Upper lobe of left lung (tissue), 6 donors: ENCODE results near the gene RNU5D-1. TPM values are rescaled to one million over a fixed set of nuclear protein-coding genes. Genes with fewer than 3 reads are reported as not detected.

Experiments
- ATAC-seq, 2 donors: fragments of 200-7000 bp; cut with Tn5 transposase; one replicate each; pipeline ENCODE4 v1.9.1; 2022; ENCODE audit warnings: mild to moderate bottlenecking in 2 of 2, moderate library complexity in 2 of 2; ENCODE audit not compliant: low FRiP score in 2 of 2
- DNase-seq, 2 donors: peaks; one replicate each; pipeline ENCODE4 v3.0.0-alpha.2; 2019 to 2020
- H3K27ac ChIP-seq, 4 donors: fragments of 200-600 bp; sonication (generic); one replicate each; pipeline ENCODE4 v1.5.1; 2016 to 2019
- H3K27me3 ChIP-seq, 4 donors: fragments of 200-600 bp; sonication (generic); one replicate each; pipeline ENCODE4 v1.5.1; 2017 to 2019
- H3K36me3 ChIP-seq, 4 donors: fragments of 200-600 bp; sonication (generic); one replicate each; pipeline ENCODE4 v1.5.1; 2016 to 2019
- H3K4me1 ChIP-seq, 4 donors: fragments of 200-600 bp; sonication (generic); one replicate each; pipeline ENCODE4 v1.5.1; 2018 to 2019
- H3K4me3 ChIP-seq, 4 donors: fragments of 200-600 bp; sonication (generic); one replicate each; pipeline ENCODE4 v1.5.1; 2017 to 2019; ENCODE audit warnings: mild to moderate bottlenecking in 2 of 4, moderate library complexity in 1 of 4
- H3K9me3 ChIP-seq, 4 donors: fragments of 200-600 bp; sonication (generic); one replicate each; pipeline ENCODE4 v1.5.1; 2018 to 2019
- CTCF ChIP-seq, 6 experiments: fragments of 450-650 bp in 4 of 6; fragments of 200-600 bp in 2 of 6; sonication (generic) in 2 of 6; IDR thresholded peaks; one replicate each; pipeline ENCODE4 v1.5.1; 2016 to 2019; ENCODE audit warnings: antibody characterized with exemption in 6 of 6
- EP300 ChIP-seq, 4 donors: sonication (generic); formaldehyde crosslinking; IDR thresholded peaks; one replicate each; pipeline ENCODE4 v1.5.1; 2017; ENCODE audit warnings: antibody characterized with exemption in 4 of 4, control low read depth in 2 of 4
- POLR2A ChIP-seq, 4 donors: fragments of 450-650 bp; IDR thresholded peaks; one replicate each; pipeline ENCODE4 v1.5.1; 2016 to 2017; ENCODE audit warnings: antibody characterized with exemption in 4 of 4, mild to moderate bottlenecking in 2 of 4
- POLR2AphosphoS5 ChIP-seq, 2 donors: sonication (generic); formaldehyde crosslinking; IDR thresholded peaks; one replicate each; pipeline ENCODE4 v1.5.1; 2017; ENCODE audit warnings: antibody characterized with exemption in 2 of 2
- WGBS, 2 donors: methylation state at CpG; one replicate each; pipeline ENCODE4 v1.1.5; 2017 to 2018; 5-methylcytosine and 5-hydroxymethylcytosine counted together
- total RNA-seq, 6 donors: library from RNA; depleted of rRNA in 4 of 6; stranded (reverse); fragments of >200 nt in 4 of 6; gene quantifications; one replicate each; pipeline versions ENCODE4 v1.1.0 to v1.2.1, GENCODE V29; 2016 to 2021
- donor health status: DM: no; HTN: no; CAD: no; lungs with moderate emphysema.
- donor health status: DM: no; HTN: yes; CAD: no; lungs with severe emphysema.

RNU5D-1 gene
- total RNA-seq, 6 donors from 2014 or later = not detected

- Histone ChIP-seq H3K4me3 (no peak overlapping the region), H3K36me3 (no peaks in the 10 kb centered on the region), H3K27ac (no peak overlapping the region), H3K9me3 (no peaks in the 10 kb centered on the region), H3K27me3 (no peaks in the 10 kb centered on the region), H3K4me1 (peaks cover 0 to 4% (median under 1%) of the 10 kb centered on the region in 4 donors)
- 85 to 89% methylated on average over 3 of the region's 3 CpGs for WGBS, 2 donors
- ATAC-seq = no peak
- no peak for DNase-seq
- TF ChIP-seq POLR2A (IDR thresholded peaks at IDR 0.05) (no peak), POLR2AphosphoS5 (IDR thresholded peaks at IDR 0.05) (no peak), CTCF (IDR thresholded peaks at IDR 0.05) (no peak), EP300 (IDR thresholded peaks at IDR 0.05) (no peak)
These were observed 34.9 kb downstream of the RNU5D-1 start for GRCh38 chr1:44696101-44696500.

DNA sequence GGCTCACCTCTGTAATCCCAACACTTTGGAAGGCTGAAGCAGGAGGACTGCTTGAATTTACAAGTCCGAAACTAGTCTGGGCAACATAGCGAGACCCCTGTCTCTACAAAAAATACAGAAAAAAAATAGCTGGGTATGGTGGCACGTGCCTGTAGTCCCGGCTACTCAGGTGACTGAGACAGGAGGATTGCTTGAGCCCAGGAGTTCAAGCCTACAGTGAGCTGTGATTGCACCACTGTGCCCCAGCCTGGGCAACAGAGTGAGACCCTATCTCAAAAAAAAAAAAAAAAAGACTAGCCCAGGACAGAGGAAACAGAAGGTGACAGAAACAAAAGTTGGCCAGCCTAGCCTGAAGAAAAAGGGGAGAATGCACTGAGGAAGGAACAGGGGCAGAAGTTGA lies 35.3 kb downstream of the RNU5D-1 start:
- no peak for TF ChIP-seq POLR2AphosphoS5 (IDR thresholded peaks at IDR 0.05)
- no peak for TF ChIP-seq POLR2A (IDR thresholded peaks at IDR 0.05)
- no peak for TF ChIP-seq CTCF (IDR thresholded peaks at IDR 0.05)
- H3K36me3 ChIP-seq = no peaks in the 10 kb centered on the region
- H3K27me3 ChIP-seq = no peaks in the 10 kb centered on the region
- H3K4me1 ChIP-seq = peaks cover 0 to 4% (median 0%) of the 10 kb centered on the region in 4 donors
- no peak overlapping the region for H3K27ac ChIP-seq
- H3K9me3 ChIP-seq = no peaks in the 10 kb centered on the region
- no peak for ATAC-seq
- H3K4me3 ChIP-seq = no peak overlapping the region
- 86 to 89% methylated on average over 4 of the region's 4 CpGs for WGBS, 2 donors
- DNase-seq = no peak

- peaks cover 0 to 4% (median 0%) of the 10 kb centered on the region in 4 donors for H3K4me1 ChIP-seq
- no peaks in the 10 kb centered on the region for H3K36me3 ChIP-seq
- TF ChIP-seq POLR2A (IDR thresholded peaks at IDR 0.05) = no peak
- TF ChIP-seq CTCF (IDR thresholded peaks at IDR 0.05) = no peak
- no peak for TF ChIP-seq POLR2AphosphoS5 (IDR thresholded peaks at IDR 0.05)
- no peak overlapping the region for H3K27ac ChIP-seq
- WGBS, 2 donors = 90 to 95% methylated on average over 7 of the region's 7 CpGs
- H3K27me3 ChIP-seq = no peaks in the 10 kb centered on the region
- H3K9me3 ChIP-seq = no peaks in the 10 kb centered on the region
- H3K4me3 ChIP-seq = no peak overlapping the region
- ATAC-seq (no peak), DNase-seq (no peak)
These were observed 36.0 kb downstream of the RNU5D-1 start for GRCh38 chr1:44694863-44695478.

- Histone ChIP-seq H3K27me3 (no peaks in the 10 kb centered on the region), H3K27ac (no peak overlapping the region), H3K36me3 (no peaks in the 10 kb centered on the region), H3K4me1 (peaks cover 0 to 4% (median 2%) of the 10 kb centered on the region in 4 donors), H3K4me3 (no peak overlapping the region), H3K9me3 (no peaks in the 10 kb centered on the region)
- ATAC-seq (no peak), DNase-seq (no peak)
- 94 to 97% methylated on average over 3 of the region's 3 CpGs for whole genome bisulfite sequencing, 2 donors
- no peak for TF ChIP-seq CTCF (IDR thresholded peaks at IDR 0.05)
- TF ChIP-seq EP300 (IDR thresholded peaks at IDR 0.05) = no peak
- no peak for TF ChIP-seq POLR2AphosphoS5 (IDR thresholded peaks at IDR 0.05)
- TF ChIP-seq POLR2A (IDR thresholded peaks at IDR 0.05) = no peak
These were observed 37.1 kb downstream of the RNU5D-1 start for GRCh38 chr1:44693900-44694299.

GRCh38 chr1:44693159-44693558 lies 37.8 kb downstream of the RNU5D-1 start:
- H3K27me3 ChIP-seq = no peaks in the 10 kb centered on the region
- ATAC-seq = no peak
- no peaks in the 10 kb centered on the region for H3K9me3 ChIP-seq
- no peak overlapping the region for H3K4me3 ChIP-seq
- peaks cover 0 to 4% (median 2%) of the 10 kb centered on the region in 4 donors for H3K4me1 ChIP-seq
- DNase-seq = no peak
- H3K27ac ChIP-seq = no peak overlapping the region
- no peaks in the 10 kb centered on the region for H3K36me3 ChIP-seq
- TF ChIP-seq POLR2AphosphoS5 (IDR thresholded peaks at IDR 0.05) (no peak), EP300 (IDR thresholded peaks at IDR 0.05) (no peak), CTCF (IDR thresholded peaks at IDR 0.05) (no peak), POLR2A (IDR thresholded peaks at IDR 0.05) (no peak)
- 79 to 95% methylated on average over 2 of the region's 2 CpGs for WGBS, 2 donors
